Testis (tissue), 3 donors: ENCODE data around the gene SLFNL1. TPM values are rescaled to one million over a fixed set of nuclear protein-coding genes. Genes with fewer than 3 reads are reported as not detected.

Source experiments
- DNase-seq: peaks from one replicate; pipeline ENCODE4 v3.0.0-alpha.2; 2019
- H3K27ac ChIP-seq, 2 donors: fragments of 200-600 bp; sonication (generic); one replicate each; pipeline ENCODE4 v1.5.1; 2019
- H3K27me3 ChIP-seq: fragments of 200-600 bp; sonication (generic); one replicate; pipeline ENCODE4 v1.5.1; 2019
- H3K36me3 ChIP-seq: fragments of 200-600 bp; sonication (generic); one replicate; pipeline ENCODE4 v1.5.1; 2017; ENCODE audit warnings: low read depth; ENCODE audit errors: missing control alignments
- H3K4me1 ChIP-seq: fragments of 200-600 bp; sonication (generic); one replicate; pipeline ENCODE4 v1.5.1; 2019
- H3K4me3 ChIP-seq, 2 donors: fragments of 200-600 bp; sonication (generic); one replicate each; pipeline ENCODE4 v1.5.1; 2017 to 2019
- H3K9me3 ChIP-seq: fragments of 200-600 bp; sonication (generic); one replicate; pipeline ENCODE4 v1.5.1; 2017
- POLR2A ChIP-seq: fragments of 450-650 bp; IDR thresholded peaks from one replicate; pipeline ENCODE4 v1.6.1; 2017; ENCODE audit warnings: antibody characterized with exemption, mild to moderate bottlenecking, moderate library complexity
- WGBS, 2 donors: methylation state at CpG; one replicate each; pipeline ENCODE4 v1.1.5; 2018; 5-methylcytosine and 5-hydroxymethylcytosine counted together
- intact Hi-C: fragments of 100-400 bp; cut with DNase I; formaldehyde crosslinking; loops from one replicate; pipeline ENCODE4 v1.15.1; 2023; ENCODE audit warnings: low total_unique reads
- polyA plus RNA-seq: library from polyadenylated mRNA; stranded (reverse); fragments of 350-450 nt; fragmentation: Illumina TruSeq; extraction: RNeasy Lipid Tissue Mini Kit (QIAGEN cat#74804); gene quantifications from one replicate; pipeline ENCODE4 v1.2.3, GENCODE V29; 2014; ENCODE audit warnings: low read depth, low replicate concordance; ENCODE audit not compliant: insufficient read depth
- total RNA-seq, 2 donors: library from RNA; depleted of rRNA; stranded (reverse); fragments of >200 nt; gene quantifications; one replicate each; pipeline ENCODE4 v1.2.3, GENCODE V29; 2016
- TF ChIP-seq, protein P1 (sequence below), 3 experiments: fragments of 450-650 bp in 2 of 3; fragments of 200-600 bp in 1 of 3; sonication (generic) in 1 of 3; IDR thresholded peaks; one replicate each; pipeline ENCODE4 v1.5.1; 2016 to 2019; ENCODE audit warnings: antibody characterized with exemption in 3 of 3, mild to moderate bottlenecking in 2 of 3, moderate library complexity in 1 of 3

SLFNL1 gene
- total and polyA plus RNA-seq, 3 donors from 2014 or later = 23.4 to 96.8 (median 85.4) TPM

DNA sequence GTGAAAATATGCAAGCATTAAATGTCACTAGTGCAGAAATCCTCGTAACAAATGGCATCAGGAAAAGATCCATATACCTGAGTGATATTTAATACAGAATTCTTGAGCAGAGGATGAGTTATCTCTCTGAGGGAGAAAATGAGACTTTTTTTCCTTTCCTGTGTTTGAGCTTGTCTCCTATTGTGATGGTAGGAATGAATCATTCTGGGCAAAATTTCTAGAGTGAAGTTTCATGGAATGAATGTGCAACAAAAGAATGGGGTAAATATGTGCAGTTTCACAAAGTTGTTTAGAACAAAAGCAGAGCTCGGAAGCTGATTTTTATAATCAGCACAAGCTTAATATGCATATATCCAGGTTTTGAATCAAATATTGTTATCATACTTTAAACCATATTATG, 37.5 kb downstream of the SLFNL1 start:
- no peak overlapping the region for H3K4me3 ChIP-seq
- H3K36me3 ChIP-seq = no peaks in the 10 kb centered on the region
- TF ChIP-seq POLR2A = no peak
- TF ChIP-seq, protein P1, sequence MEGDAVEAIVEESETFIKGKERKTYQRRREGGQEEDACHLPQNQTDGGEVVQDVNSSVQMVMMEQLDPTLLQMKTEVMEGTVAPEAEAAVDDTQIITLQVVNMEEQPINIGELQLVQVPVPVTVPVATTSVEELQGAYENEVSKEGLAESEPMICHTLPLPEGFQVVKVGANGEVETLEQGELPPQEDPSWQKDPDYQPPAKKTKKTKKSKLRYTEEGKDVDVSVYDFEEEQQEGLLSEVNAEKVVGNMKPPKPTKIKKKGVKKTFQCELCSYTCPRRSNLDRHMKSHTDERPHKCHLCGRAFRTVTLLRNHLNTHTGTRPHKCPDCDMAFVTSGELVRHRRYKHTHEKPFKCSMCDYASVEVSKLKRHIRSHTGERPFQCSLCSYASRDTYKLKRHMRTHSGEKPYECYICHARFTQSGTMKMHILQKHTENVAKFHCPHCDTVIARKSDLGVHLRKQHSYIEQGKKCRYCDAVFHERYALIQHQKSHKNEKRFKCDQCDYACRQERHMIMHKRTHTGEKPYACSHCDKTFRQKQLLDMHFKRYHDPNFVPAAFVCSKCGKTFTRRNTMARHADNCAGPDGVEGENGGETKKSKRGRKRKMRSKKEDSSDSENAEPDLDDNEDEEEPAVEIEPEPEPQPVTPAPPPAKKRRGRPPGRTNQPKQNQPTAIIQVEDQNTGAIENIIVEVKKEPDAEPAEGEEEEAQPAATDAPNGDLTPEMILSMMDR (IDR thresholded peaks at IDR 0.05) = no peak
- H3K27ac ChIP-seq = peak overlapping the region in 1 of 2 donors; percentile 23
- H3K4me1 ChIP-seq = peaks cover 56% of the 10 kb centered on the region
- WGBS, 2 donors = 88 to 93% methylated on average over 2 of the region's 2 CpGs
- H3K27me3 ChIP-seq = no peaks in the 10 kb centered on the region
- no peaks in the 10 kb centered on the region for H3K9me3 ChIP-seq
- DNase-seq = no peak
- intact Hi-C loops = no loop called here

DNA sequence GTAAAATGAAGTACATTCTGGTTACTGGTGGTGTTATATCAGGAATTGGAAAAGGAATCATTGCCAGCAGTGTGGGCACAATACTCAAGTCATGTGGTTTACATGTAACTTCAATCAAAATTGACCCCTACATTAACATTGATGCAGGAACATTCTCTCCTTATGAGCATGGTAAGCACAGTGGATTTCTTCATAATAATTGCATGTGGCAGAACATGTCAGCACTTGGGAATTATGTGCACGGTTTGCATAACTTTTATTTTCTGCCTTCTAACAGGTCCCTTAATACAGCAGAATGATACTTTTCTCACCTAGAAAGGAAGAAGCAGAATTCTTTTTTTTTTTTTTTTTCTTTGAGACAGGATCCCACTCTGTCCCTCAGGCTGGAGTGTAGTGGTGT, 38.2 kb downstream of the SLFNL1 start:
- TF ChIP-seq POLR2A = no peak
- TF ChIP-seq, protein P1 (IDR thresholded peaks at IDR 0.05) = no peak
- no peaks in the 10 kb centered on the region for H3K27me3 ChIP-seq
- intact Hi-C loops = no loop called here
- no peak overlapping the region for H3K4me3 ChIP-seq
- H3K4me1 ChIP-seq = peaks cover 48% of the 10 kb centered on the region
- H3K36me3 ChIP-seq = no peaks in the 10 kb centered on the region
- 53 to 74% methylated on average over 1 of the region's 1 CpG for WGBS, 2 donors
- peak overlapping the region in 1 of 2 donors; percentile 23 for H3K27ac ChIP-seq
- no peaks in the 10 kb centered on the region for H3K9me3 ChIP-seq
- DNase-seq = no peak

DNA sequence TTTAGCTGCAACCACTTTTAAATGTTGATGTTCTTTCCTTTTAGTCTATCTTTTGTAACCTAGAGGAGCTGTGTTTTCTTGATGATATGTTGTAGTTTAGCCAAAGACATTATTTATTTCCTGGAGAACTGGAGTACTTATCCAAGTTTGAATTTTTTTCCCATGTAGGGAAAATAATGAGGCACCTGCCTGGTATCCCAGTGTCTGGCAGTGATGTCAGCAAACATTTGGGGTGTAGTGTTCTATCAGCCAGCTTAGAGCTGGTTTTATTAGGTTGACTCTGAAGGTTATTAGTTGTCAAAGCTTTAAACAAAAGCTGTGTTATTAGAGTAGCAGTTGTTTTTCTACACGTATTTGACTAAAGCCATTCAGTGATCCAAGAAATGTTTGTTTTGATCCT, 38.8 kb downstream of the SLFNL1 start:
- Histone ChIP-seq H3K36me3 (no peaks in the 10 kb centered on the region), H3K9me3 (no peaks in the 10 kb centered on the region), H3K27ac (peak overlapping the region in 1 of 2 donors; percentile 23), H3K27me3 (no peaks in the 10 kb centered on the region), H3K4me1 (peaks cover 43% of the 10 kb centered on the region), H3K4me3 (no peak overlapping the region)
- intact Hi-C loops = no loop called here
- TF ChIP-seq, protein P1 (IDR thresholded peaks at IDR 0.05) = no peak
- TF ChIP-seq POLR2A = no peak
- no peak for DNase-seq
- WGBS, 2 donors = 55 to 64% methylated on average over 1 of the region's 1 CpG

DNA sequence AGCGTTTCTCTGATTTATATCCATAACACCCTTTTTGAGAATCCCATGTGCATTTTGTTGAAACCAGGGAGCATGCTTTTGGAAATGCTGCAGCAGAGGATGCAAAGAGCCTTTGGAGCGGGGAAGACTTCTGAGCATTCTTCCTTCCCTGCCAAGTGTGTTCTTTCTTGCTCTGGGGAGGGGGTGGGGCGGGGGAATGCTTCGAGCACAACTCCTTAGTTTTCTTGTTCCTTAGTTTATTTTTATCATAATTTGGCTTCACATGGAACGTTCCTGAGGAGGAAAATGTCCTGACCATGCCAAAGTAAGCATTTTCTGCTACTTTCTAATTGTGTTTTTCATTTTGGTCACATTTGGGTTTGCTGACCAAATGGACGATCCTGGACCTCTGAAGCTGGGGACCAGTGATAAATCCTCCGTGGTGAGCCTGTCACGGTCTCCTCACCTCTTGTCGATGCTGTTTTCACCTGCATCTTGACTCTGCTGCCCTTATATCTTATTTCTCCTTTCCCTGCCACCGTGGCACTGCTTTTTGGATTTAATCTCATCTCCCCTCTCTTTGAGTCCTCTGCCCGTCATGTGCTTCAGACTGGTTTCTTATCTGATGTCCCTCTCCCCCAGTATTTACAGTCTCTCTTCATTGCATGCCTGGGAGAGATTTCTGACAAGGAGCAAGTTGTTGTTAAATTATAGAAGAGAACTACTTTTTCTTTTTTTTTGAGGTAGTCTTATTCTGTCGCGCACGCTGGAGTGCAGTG, 39.7 kb downstream of the SLFNL1 start:
- no peak for TF ChIP-seq POLR2A
- TF ChIP-seq, protein P1 (IDR thresholded peaks at IDR 0.05) = no peak
- WGBS, 2 donors = 20 to 28% methylated on average over 14 of the region's 14 CpGs
- H3K27ac ChIP-seq = peak overlapping the region; percentile 28 to 96
- intact Hi-C loops = no loop called here
- no peaks in the 10 kb centered on the region for H3K9me3 ChIP-seq
- H3K4me1 ChIP-seq = peaks cover 35% of the 10 kb centered on the region
- no peak overlapping the region for H3K4me3 ChIP-seq
- no peaks in the 10 kb centered on the region for H3K27me3 ChIP-seq
- H3K36me3 ChIP-seq = no peaks in the 10 kb centered on the region
- peak; percentile 54 for DNase-seq
